CD4-positive, alpha-beta T cell (primary cell): ENCODE data around the gene DSE. TPM values are rescaled to one million over a fixed set of nuclear protein-coding genes. Genes with fewer than 3 reads are reported as not detected.

Experiments used
- ATAC-seq: fragments of 200-7000 bp; cut with Tn5 transposase; one replicate; pipeline ENCODE4 v1.10.0; 2022; ENCODE audit warnings: mild to moderate bottlenecking; ENCODE audit not compliant: poor library complexity
- CTCF ChIA-PET: fragments of 350-600 bp; sonication (Branson Sonifier 250); formaldehyde crosslinking; loops from one replicate; lab custom pipeline; 2021; ENCODE audit warnings: antibody characterized with exemption, inconsistent platforms; lab: Charles Lee
- POLR2A ChIA-PET: fragments of 350-600 bp; sonication (Branson Sonifier 250); formaldehyde crosslinking; loops from one replicate; lab custom pipeline; 2021; ENCODE audit warnings: antibody characterized with exemption, inconsistent platforms; lab: Charles Lee
- DNase-seq, 14 experiments: peaks; one replicate each; pipeline ENCODE4 v3.0.0-alpha.2; 2013 to 2020; ENCODE audit warnings: mixed read lengths in 2 of 14
- H3K27ac ChIP-seq, 2 donors: one replicate each; pipeline versions ENCODE4 v1.5.1 to v1.7.0; 2013; ENCODE audit warnings: low read length in 2 of 2, low read depth in 1 of 2, mild to moderate bottlenecking in 1 of 2
- H3K27me3 ChIP-seq, 2 experiments: 1 replicate in 1 of 2; 2 replicates in 1 of 2; pipeline versions ENCODE4 v1.6.1 to v1.7.0; 2013; ENCODE audit warnings: low read length in 2 of 2, control low read depth in 1 of 2, mild to moderate bottlenecking in 1 of 2, moderate library complexity in 1 of 2; ENCODE audit not compliant: insufficient read depth in 2 of 2, control insufficient read depth in 1 of 2
- H3K36me3 ChIP-seq: one replicate; pipeline ENCODE4 v1.6.1; 2013; ENCODE audit warnings: low read length, control low read depth; ENCODE audit not compliant: insufficient read depth
- H3K4me1 ChIP-seq: one replicate; pipeline ENCODE4 v1.6.1; 2013; ENCODE audit warnings: low read length, control low read depth; ENCODE audit not compliant: insufficient read depth
- H3K4me3 ChIP-seq: one replicate; pipeline ENCODE4 v1.5.1; 2013; ENCODE audit warnings: mild to moderate bottlenecking, low read length, moderate library complexity
- H3K9me3 ChIP-seq, 2 experiments: 1 replicate in 1 of 2; 2 replicates in 1 of 2; pipeline versions ENCODE4 v1.6.1 to v1.7.0; 2013; ENCODE audit warnings: low read length in 2 of 2, mild to moderate bottlenecking in 2 of 2, control low read depth in 1 of 2, moderate library complexity in 1 of 2; ENCODE audit not compliant: control insufficient read depth in 1 of 2, insufficient read depth in 1 of 2
- H3K27ac Mint-ChIP-seq: one replicate; pipeline ENCODE4 v1.8.0; 2020; ENCODE audit warnings: mixed read lengths
- H3K27me3 Mint-ChIP-seq: one replicate; pipeline ENCODE4 v1.8.0; 2021; ENCODE audit warnings: mixed read lengths
- H3K36me3 Mint-ChIP-seq: one replicate; pipeline ENCODE4 v1.8.0; 2021; ENCODE audit warnings: low read depth, mixed read lengths
- H3K4me1 Mint-ChIP-seq: one replicate; pipeline ENCODE4 v1.8.0; 2021; ENCODE audit warnings: low read depth, mixed read lengths
- H3K4me3 Mint-ChIP-seq: one replicate; pipeline ENCODE4 v1.8.0; 2020; ENCODE audit warnings: mild to moderate bottlenecking, mixed read lengths
- H3K9me3 Mint-ChIP-seq: one replicate; pipeline ENCODE4 v1.8.0; 2020; ENCODE audit warnings: mixed read lengths
- intact Hi-C, 2 experiments: fragments of 100-400 bp; cut with DNase I in 1 of 2; cut with micrococcal nuclease in 1 of 2; formaldehyde crosslinking; loops; one replicate each; pipeline versions ENCODE4 v1.15.1 to v1.9.0; 2023 to 2025; cut with DNase I, micrococcal nuclease
- total RNA-seq, 174 experiments: library from RNA in 2 of 174; stranded (reverse) in 2 of 174; gene quantifications; one replicate each; pipeline ENCODE4 v1.2.3 and lab custom pipeline; 2021 to 2026
- TF ChIP-seq, protein P1 (sequence below): fragments of 200-600 bp; IDR thresholded peaks from one replicate; pipeline ENCODE4 v1.8.0; 2022; ENCODE audit warnings: antibody characterized with exemption, mild to moderate bottlenecking

Gene DSE
- total RNA-seq, 2 experiments from 2014 or later = 7.5 to 8.0 TPM

DNA sequence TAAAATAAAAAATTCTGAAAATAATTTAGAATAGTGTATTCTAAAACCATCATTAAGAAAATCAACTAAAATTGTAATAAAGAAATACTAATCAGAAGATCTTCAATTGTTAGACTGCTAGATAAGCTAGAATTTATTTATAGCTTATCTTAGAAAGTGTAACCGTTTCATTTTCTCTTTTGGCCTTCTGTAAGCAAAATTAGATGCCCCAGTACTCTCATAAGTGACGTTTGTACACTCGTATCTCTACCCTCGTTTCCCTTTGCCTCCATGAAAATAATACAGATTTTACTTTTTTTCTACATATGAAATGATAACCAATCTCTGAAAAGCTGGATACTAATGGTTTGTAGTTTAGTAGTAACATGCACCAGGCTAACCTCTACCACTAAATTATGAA, 19.8 kb downstream of the DSE start:
- Histone ChIP-seq H3K27ac (no peak overlapping the region), H3K4me3 (no peak overlapping the region), H3K4me1 (peaks cover 20% of the 10 kb centered on the region), H3K36me3 (no peaks in the 10 kb centered on the region), H3K27me3 (no peaks in the 10 kb centered on the region), H3K9me3 (no peaks in the 10 kb centered on the region)
- intact Hi-C loops = no loop called here
- ChIA-PET POLR2A (no interaction called here), CTCF (no interaction called here)
- ATAC-seq (no peak), DNase-seq (peak in 2 of 14 experiments; percentile 23 to 43)
- Mint-ChIP-seq H3K4me3 (no peak overlapping the region), H3K36me3 (no peaks in the 10 kb centered on the region), H3K27ac (no peak overlapping the region), H3K4me1 (peaks cover 33% of the 10 kb centered on the region), H3K27me3 (no peaks in the 10 kb centered on the region), H3K9me3 (no peaks in the 10 kb centered on the region)
- TF ChIP-seq, protein P1, sequence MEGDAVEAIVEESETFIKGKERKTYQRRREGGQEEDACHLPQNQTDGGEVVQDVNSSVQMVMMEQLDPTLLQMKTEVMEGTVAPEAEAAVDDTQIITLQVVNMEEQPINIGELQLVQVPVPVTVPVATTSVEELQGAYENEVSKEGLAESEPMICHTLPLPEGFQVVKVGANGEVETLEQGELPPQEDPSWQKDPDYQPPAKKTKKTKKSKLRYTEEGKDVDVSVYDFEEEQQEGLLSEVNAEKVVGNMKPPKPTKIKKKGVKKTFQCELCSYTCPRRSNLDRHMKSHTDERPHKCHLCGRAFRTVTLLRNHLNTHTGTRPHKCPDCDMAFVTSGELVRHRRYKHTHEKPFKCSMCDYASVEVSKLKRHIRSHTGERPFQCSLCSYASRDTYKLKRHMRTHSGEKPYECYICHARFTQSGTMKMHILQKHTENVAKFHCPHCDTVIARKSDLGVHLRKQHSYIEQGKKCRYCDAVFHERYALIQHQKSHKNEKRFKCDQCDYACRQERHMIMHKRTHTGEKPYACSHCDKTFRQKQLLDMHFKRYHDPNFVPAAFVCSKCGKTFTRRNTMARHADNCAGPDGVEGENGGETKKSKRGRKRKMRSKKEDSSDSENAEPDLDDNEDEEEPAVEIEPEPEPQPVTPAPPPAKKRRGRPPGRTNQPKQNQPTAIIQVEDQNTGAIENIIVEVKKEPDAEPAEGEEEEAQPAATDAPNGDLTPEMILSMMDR = no peak

DNA sequence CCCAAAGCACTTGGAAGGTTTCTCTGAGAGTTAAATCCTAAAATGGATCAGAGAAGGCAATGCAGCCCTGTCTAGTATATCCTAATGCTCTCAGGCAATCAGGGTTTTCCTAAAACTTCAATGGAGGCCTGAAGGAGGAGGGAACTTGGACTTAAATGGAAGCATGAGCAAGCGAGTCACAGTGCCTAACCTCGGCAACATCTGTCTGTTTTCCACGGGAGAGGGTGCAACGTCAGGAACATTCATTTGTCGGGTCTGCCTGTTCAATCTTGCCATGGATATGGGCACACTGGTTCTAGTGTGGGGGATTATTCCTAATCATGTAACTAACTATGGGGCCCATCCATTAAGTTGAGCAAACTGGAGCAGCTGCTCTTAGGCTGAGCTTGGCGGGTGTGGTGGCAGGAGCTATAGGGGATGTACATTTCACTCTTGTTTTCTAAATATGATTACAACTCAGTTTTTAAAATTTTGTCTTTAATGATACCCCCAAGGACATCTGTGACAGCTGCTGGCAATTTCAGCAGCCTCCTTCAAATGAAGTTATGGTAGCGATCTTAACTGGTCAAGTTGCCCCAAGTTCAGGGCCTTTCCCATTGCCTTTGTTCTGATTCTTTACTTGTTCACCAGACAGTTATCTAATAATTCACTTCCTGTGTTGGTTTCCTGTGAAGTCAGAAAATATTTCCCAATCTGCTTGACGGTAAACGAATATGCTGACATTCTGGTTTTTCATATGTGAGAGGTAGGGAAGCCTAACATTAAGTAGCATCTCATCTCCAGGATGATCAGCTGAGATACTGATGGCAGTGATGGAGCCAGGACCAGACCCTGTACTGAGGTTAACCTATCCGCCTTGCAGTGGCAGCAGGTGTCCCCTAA, 21.6 kb downstream of the DSE start:
- intact Hi-C loops = no loop called here
- TF ChIP-seq, protein P1 = no peak
- H3K36me3 Mint-ChIP-seq = no peaks in the 10 kb centered on the region
- DNase-seq = peak in 3 of 14 experiments; percentile 64 to 85 (median 68)
- H3K4me3 ChIP-seq = no peak overlapping the region
- no peaks in the 10 kb centered on the region for H3K9me3 ChIP-seq
- peak overlapping the region in 1 of 2 donors; percentile 0 for H3K27ac ChIP-seq
- H3K27me3 Mint-ChIP-seq = no peaks in the 10 kb centered on the region
- ChIA-PET CTCF (no interaction called here), POLR2A (interaction anchor here (0.7 to 1.6 kb wide), 2 partner anchors 15 to 21 kb away, joined by 3 to 5 read pairs; no protein-coding TSS in a partner anchor)
- peaks cover 28% of the 10 kb centered on the region for H3K4me1 Mint-ChIP-seq
- H3K27ac Mint-ChIP-seq = peak overlapping the region; percentile 71
- peak; percentile 76 for ATAC-seq
- H3K4me3 Mint-ChIP-seq = no peak overlapping the region
- no peaks in the 10 kb centered on the region for H3K9me3 Mint-ChIP-seq
- no peaks in the 10 kb centered on the region for H3K36me3 ChIP-seq
- H3K27me3 ChIP-seq = no peaks in the 10 kb centered on the region
- H3K4me1 ChIP-seq = peaks cover 16% of the 10 kb centered on the region

DNA sequence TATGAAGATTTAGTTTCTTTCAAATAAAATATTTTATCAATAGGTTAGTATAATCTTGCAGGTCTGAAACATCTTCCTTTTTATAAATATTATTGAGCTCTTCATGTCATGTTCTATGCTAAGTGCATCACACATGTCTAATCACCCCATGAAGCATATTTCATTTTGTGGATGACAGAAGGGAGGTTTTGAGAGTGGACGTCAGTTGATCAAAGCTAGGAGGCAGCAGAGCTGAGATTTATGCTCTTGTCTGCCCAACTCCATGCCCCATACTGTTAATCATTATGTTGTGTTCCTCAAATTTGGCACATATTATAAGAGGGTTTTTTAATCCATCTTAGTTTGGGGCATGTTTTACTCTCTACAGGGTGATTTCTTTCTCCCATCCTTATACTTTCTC, 22.7 kb downstream of the DSE start:
- Mint-ChIP-seq H3K4me1 (peaks cover 28% of the 10 kb centered on the region), H3K27ac (peak overlapping the region; percentile 71), H3K36me3 (no peaks in the 10 kb centered on the region), H3K27me3 (no peaks in the 10 kb centered on the region), H3K4me3 (no peak overlapping the region), H3K9me3 (no peaks in the 10 kb centered on the region)
- no peak overlapping the region for H3K4me3 ChIP-seq
- no peak overlapping the region for H3K27ac ChIP-seq
- DNase-seq (peak in 3 of 14 experiments; percentile 4 to 55 (median 23)), ATAC-seq (no peak)
- no peaks in the 10 kb centered on the region for H3K9me3 ChIP-seq
- CTCF ChIA-PET = interaction anchor here (0.6 to 0.8 kb wide), 2 partner anchors 26 to 55 kb away, joined by 3 read pairs; no protein-coding TSS in a partner anchor
- intact Hi-C loops = no loop called here
- TF ChIP-seq, protein P1 = no peak
- POLR2A ChIA-PET = interaction anchor here (0.7 to 1.6 kb wide), 2 partner anchors 14 to 22 kb away, joined by 3 to 5 read pairs; no protein-coding TSS in a partner anchor
- H3K4me1 ChIP-seq = peaks cover 16% of the 10 kb centered on the region
- no peaks in the 10 kb centered on the region for H3K27me3 ChIP-seq
- H3K36me3 ChIP-seq = no peaks in the 10 kb centered on the region
